Measurements from ENCODE around the gene HEY2. TPM values are rescaled to one million over a fixed set of nuclear protein-coding genes. Genes with fewer than 3 reads are reported as not detected.

The HEY2 gene
- total RNA-seq (not detected in 2 replicates), polyA plus RNA-seq (0.12 and 0.23 TPM in 2 replicates), polyA minus RNA-seq (0.07 TPM in 1 of 2 replicates, not detected in the other)
- 0.14 TPM for total RNA-seq (2013)

DNA sequence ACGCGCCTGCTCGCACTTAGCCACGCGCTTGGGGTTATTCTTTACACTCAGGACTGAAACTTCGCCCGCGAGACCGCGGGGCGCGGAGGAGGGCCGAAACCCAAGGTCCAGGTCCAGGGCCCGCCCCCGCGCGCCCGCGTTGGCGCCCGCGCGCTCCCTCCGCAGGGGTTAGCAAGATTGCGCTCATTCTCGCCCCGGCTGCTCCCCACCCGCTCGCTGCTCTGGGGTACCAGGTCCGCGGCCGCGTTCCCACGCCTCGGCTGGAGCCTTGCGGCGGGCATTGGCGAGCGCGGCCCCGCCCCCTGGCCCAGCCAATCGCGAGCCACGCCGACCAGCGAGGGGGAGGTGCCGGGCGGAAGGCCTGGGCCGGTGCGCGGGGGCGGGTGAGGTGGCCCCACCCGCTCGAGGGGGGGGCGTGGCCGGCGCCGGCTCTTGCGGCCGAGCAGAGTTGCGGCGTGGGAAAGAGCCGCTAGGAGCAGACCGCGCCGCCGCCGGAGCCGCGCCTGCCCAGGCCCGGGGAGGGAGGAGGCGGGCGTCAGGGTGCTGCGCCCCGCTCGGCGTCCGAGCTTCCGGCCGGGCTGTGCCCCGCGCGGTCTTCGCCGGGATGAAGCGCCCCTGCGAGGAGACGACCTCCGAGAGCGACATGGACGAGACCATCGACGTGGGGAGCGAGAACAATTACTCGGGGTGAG is at the start of gene HEY2:
Gene HEY2 (plus strand): TSS at position 460 of the 692 bp plus-strand sequence. CDS start 145 bp downstream, at position 605.
- Mint-ChIP-seq H3K27ac (peak within 1 kb of the TSS; percentile 83), H3K4me3 (peak within 1 kb of the TSS; percentile 96), H3K27me3 (peaks cover 61% of the 10 kb centered on the region), H3K4me1 (peaks cover 37% of the 10 kb centered on the region), H3K9me3 (ENCODE audit: insufficient read depth) (no peaks in the 10 kb centered on the region)
- no peaks in the 10 kb centered on the region for H3K79me2 ChIP-seq (ENCODE audit: control insufficient read depth, insufficient read depth, low read length)
- POLR2A ChIA-PET = interaction anchor here (0.6 kb wide), 1 partner anchor 447 kb away, joined by 16 read pairs; no protein-coding TSS in a partner anchor
- TF ChIP-seq CTCF (IDR thresholded peaks at IDR 0.05) = no peak
- no peak for TF ChIP-seq EZH2 (IDR thresholded peaks at IDR 0.05; ENCODE audit: borderline replicate concordance, insufficient read depth, low read depth, low read length, poor library complexity, severe bottlenecking)
- CTCF ChIA-PET = interaction anchor here (1.3 to 14.0 kb wide), 3 partner anchors 18 to 439 kb away, joined by 3 to 375 read pairs (median 18); no protein-coding TSS in a partner anchor
- peaks cover 35 to 42% of the 10 kb centered on the region in 2 donors for H3K4me1 ChIP-seq (ENCODE audit: control insufficient read depth in 2 of 2, insufficient read depth in 2 of 2, low read length in 2 of 2)
- intact Hi-C loops (cut with micrococcal nuclease) = loop anchor here (1.0 to 2.0 kb wide), 5 partner anchors 31 to 1517 kb away; partner anchors contain the start of genes HDDC2, NCOA7 and RNF146
- ATAC-seq (ENCODE audit: low read depth) (peak; percentile 94), DNase-seq (peak; percentile 92)
- peaks cover 0 to 58% (median 50%) of the 10 kb centered on the region in 4 experiments for H3K27me3 ChIP-seq (replicated peaks in 1 of 4; ENCODE audit: control extremely low read depth in 1 of 4, control insufficient read depth in 3 of 4, insufficient read depth in 4 of 4, low read length in 3 of 4)
- peak within 1 kb of the TSS in 1 of 2 donors; percentile 37 for H3K27ac ChIP-seq (ENCODE audit: low read length in 2 of 2)
- H3K9me3 ChIP-seq (ENCODE audit: control extremely low read depth in 1 of 3, control insufficient read depth in 2 of 3, insufficient read depth in 1 of 3, low read length in 2 of 3) = peaks cover 0 to 13% (median 0%) of the 10 kb centered on the region in 3 donors
- no peaks in the 10 kb centered on the region for H3K36me3 ChIP-seq (replicated peaks in 1 of 2; ENCODE audit: control extremely low read depth in 1 of 2, control insufficient read depth in 1 of 2, extremely low read depth in 1 of 2, insufficient read depth in 2 of 2, low read length in 1 of 2)
- H3K4me3 ChIP-seq (ENCODE audit: control extremely low read depth in 1 of 5, extremely low read depth in 1 of 5, insufficient read depth in 1 of 5, low read depth in 2 of 5, low read length in 4 of 5) = peak within 1 kb of the TSS; percentile 44 to 75 (median 67)
- peak within 1 kb of the TSS; percentile 97 for H3K4me2 ChIP-seq (replicated peaks; ENCODE audit: low read depth, low read length, poor library complexity, severe bottlenecking)
- under 1% methylated on average over 95 of the region's 95 CpGs for WGBS (ENCODE audit: insufficient coverage)
- peak within 1 kb of the TSS; percentile 80 for H2AFZ ChIP-seq (ENCODE audit: insufficient read depth, low read depth, low read length, poor library complexity, severe bottlenecking)
- H4K20me1 ChIP-seq (ENCODE audit: control insufficient read depth, insufficient read depth, low read length, poor library complexity, severe bottlenecking) = no peaks in the 10 kb centered on the region
- peak within 1 kb of the TSS; percentile 73 for H3K9ac ChIP-seq (ENCODE audit: low read length)
